DOHH2 (cell line): ENCODE measurements around the gene CHRNA9.

Experiments
- H3F3A ChIP-seq: fragments of 200-600 bp; sonication (generic), shearing (Covaris generic); 2 replicates; pipeline ENCODE4 v1.6.0; 2016; ENCODE audit warnings: antibody characterized with exemption, mild to moderate bottlenecking; ENCODE audit not compliant: control insufficient read depth, insufficient read depth
- H3K27ac ChIP-seq: fragments of 200-600 bp; sonication (generic); 2 replicates; pipeline ENCODE4 v1.5.1; 2014; ENCODE audit warnings: low read depth, mild to moderate bottlenecking, low read length, moderate library complexity
- H3K27me3 ChIP-seq: fragments of 200-600 bp; sonication (generic); 2 replicates; pipeline ENCODE4 v1.6.1; 2014; ENCODE audit warnings: mild to moderate bottlenecking, low read length, mixed read lengths; ENCODE audit not compliant: control insufficient read depth
- H3K36me3 ChIP-seq: fragments of 200-600 bp; sonication (generic); 2 replicates; pipeline ENCODE4 v1.6.1; 2014; ENCODE audit warnings: mild to moderate bottlenecking, low read length, moderate library complexity, mixed read lengths; ENCODE audit not compliant: control insufficient read depth
- H3K4me1 ChIP-seq: fragments of 200-600 bp; sonication (generic); 2 replicates; pipeline ENCODE4 v1.6.1; 2014; ENCODE audit warnings: mild to moderate bottlenecking, low read length, mixed read lengths; ENCODE audit not compliant: control insufficient read depth
- H3K4me2 ChIP-seq: fragments of 200-600 bp; sonication (generic); 2 replicates; pipeline ENCODE4 v1.6.0; 2014; ENCODE audit warnings: mild to moderate bottlenecking, low read length, moderate library complexity
- H3K4me3 ChIP-seq: fragments of 200-600 bp; sonication (generic); 2 replicates; pipeline ENCODE4 v1.5.1; 2014; ENCODE audit warnings: mild to moderate bottlenecking, low read length, mixed read lengths
- H3K79me2 ChIP-seq: fragments of 200-600 bp; sonication (generic); 2 replicates; pipeline ENCODE4 v1.6.1; 2014; ENCODE audit warnings: mild to moderate bottlenecking, low read length, mixed read lengths; ENCODE audit not compliant: control insufficient read depth
- H3K9me2 ChIP-seq: fragments of 200-600 bp; sonication (generic); replicated peaks from 2 replicates; pipeline ENCODE4 v1.6.1; 2014; ENCODE audit warnings: mild to moderate bottlenecking, low read length, mixed read lengths; ENCODE audit not compliant: control insufficient read depth
- H3K9me3 ChIP-seq: fragments of 200-600 bp; sonication (generic); 2 replicates; pipeline ENCODE4 v1.6.1; 2014; ENCODE audit warnings: antibody characterized with exemption, low read length, mixed read lengths; ENCODE audit not compliant: control insufficient read depth, insufficient read depth
- H4K20me1 ChIP-seq: fragments of 200-600 bp; sonication (generic); 2 replicates; pipeline ENCODE4 v1.6.0; 2014; ENCODE audit warnings: low read depth, mild to moderate bottlenecking, antibody characterized with exemption, low read length, moderate library complexity; ENCODE audit not compliant: control insufficient read depth, insufficient read depth
- CTCF ChIP-seq: fragments of 200-600 bp; sonication (generic); IDR thresholded peaks from one replicate; pipeline ENCODE4 v1.5.1; 2014; ENCODE audit warnings: antibody characterized with exemption, mild to moderate bottlenecking, low read depth, low read length; ENCODE audit not compliant: poor library complexity, severe bottlenecking
- EZH2phosphoT487 ChIP-seq: fragments of 200-600 bp; sonication (generic); IDR thresholded peaks from 2 replicates; pipeline ENCODE4 v1.6.1; 2017; ENCODE audit warnings: borderline replicate concordance, mild to moderate bottlenecking, antibody characterized with exemption, low read length, moderate library complexity, mixed read lengths

The CHRNA9 gene

GRCh38 chr4:40403081-40403480 lies 67.9 kb downstream of the CHRNA9 start:
- Histone ChIP-seq H3F3A (no peaks in the 10 kb centered on the region), H3K4me3 (no peak overlapping the region), H3K27ac (no peak overlapping the region), H4K20me1 (no peaks in the 10 kb centered on the region), H3K79me2 (no peaks in the 10 kb centered on the region), H3K36me3 (no peaks in the 10 kb centered on the region), H3K27me3 (no peaks in the 10 kb centered on the region), H3K4me2 (no peak overlapping the region), H3K9me3 (peaks cover 10% of the 10 kb centered on the region; the same call in 1 of the 2 replicates), H3K9me2 (no peaks in the 10 kb centered on the region), H3K4me1 (no peaks in the 10 kb centered on the region)
- no peak for TF ChIP-seq EZH2phosphoT487
- TF ChIP-seq CTCF = no peak
